Measurements from ENCODE around the gene DGCR2.
"Not testable (repeated sequence)": the region's sequence is repeated elsewhere in the genome, so short reads cannot be mapped to it uniquely, and the experiment has no call there.

Gene DGCR2

GRCh38 chr22:19022755-19023154 is 99.5 kb downstream of the DGCR2 start:
- no peak for DNase-seq

- no peak for DNase-seq
Observed at GRCh38 chr22:19019679-19020032, 102.6 kb downstream of the DGCR2 start.

GRCh38 chr22:19019029-19019678 is 103.1 kb downstream of the DGCR2 start:
- no peak for DNase-seq

GRCh38 chr22:19018256-19018655 is 104.0 kb downstream of the DGCR2 start:
- no peak for DNase-seq

- DNase-seq, result no peak
Observed at GRCh38 chr22:19016081-19016766, 106.0 kb downstream of the DGCR2 start.

DNA sequence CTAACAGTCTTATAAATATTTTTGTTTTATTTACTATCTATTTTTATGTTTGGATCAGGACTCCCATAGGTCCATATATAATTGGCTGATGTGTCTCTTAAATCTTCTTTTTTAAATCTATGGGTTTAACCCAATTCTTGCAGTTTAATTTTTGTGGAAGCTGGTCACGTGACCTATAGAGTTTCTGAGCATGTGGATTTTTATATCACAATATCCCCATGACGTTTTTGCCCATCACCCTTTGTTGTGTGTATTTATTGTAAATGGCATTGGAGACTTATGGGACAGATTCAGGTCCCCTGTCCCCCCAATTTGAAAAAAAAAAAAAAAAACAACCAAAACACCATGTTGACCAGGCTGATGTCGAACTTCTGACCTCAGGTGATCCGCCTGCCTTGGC is 107.3 kb downstream of the DGCR2 start:
- DNase-seq, result no peak

DNA sequence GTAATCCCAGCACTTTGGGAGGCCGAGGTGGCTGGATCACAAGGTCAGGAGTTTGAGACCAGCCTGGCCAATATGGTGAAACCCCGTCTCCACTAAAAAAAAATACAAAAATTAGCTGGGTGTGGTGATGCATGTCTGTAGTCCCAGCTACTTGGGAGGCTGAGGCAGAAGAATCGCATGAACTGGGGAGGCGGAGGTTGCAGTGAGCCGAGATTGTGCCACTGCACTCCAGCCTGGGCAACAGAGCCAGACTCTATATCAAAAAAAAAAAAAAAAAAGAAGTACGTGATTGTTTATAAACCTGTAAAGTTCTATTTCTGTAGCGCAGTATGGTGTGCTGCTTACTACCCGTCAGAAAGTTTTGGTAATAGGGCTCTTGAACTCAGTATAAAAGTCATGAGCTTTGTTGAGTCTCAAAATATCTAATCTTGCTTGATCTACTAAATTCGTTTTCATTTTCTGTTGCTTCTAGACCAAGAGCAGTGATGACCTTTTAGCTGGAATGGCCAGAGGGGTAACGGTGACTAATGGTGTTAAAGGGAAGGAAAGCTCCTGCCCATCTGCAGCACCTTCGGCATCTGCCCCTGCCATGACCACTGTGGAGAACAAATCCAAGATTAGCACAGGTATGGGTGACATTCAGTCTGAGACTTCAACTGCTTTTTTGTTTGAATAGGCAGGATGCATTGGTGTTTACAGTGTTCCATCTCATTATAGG is 108.2 kb downstream of the DGCR2 start:
- not testable (repeated sequence) for DNase-seq

DNA sequence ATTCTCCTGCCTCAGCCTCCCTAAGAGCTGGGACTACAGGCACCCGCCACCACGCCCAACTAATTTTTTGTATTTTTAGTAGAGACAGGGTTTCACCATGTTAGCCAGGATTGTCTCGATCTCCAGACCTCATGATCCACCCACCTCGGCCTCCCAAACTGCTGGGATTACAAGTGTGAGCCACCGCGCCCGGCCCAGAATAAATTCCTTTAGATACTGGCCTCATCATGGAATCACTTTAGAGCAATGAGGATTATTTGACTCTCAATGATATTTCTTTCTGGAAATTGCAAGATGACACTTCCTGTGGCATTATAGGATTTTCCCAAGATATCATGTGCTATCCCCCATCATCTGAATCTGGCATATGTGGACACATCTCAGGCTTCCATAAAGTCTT is 108.8 kb downstream of the DGCR2 start:
- DNase-seq, result not testable (repeated sequence)

- DNase-seq, result no peak
Observed at GRCh38 chr22:19012308-19012986, 109.8 kb downstream of the DGCR2 start.

DNA sequence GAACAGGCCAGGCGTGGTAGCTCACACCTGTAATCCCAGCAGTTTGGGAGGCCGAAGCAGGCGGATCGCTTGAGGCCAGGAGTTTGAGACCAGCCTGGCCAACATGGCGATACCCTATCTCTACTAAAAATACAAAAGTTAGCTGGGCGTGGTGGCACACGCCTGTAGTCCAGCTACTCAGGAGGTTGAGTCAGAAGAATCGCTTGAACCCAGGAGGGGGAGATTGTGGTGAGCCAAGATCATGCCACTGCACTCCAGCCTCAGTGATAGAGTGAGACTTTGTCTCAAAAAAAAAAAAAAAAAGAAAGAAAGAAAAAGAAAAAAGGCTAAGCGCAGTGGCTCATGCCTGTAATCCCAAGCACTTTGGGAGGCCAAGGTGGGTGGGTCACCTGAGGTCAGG is 110.6 kb downstream of the DGCR2 start:
- DNase-seq, result not testable (repeated sequence)

- no peak for DNase-seq
Observed at GRCh38 chr22:19011075-19011474, 111.1 kb downstream of the DGCR2 start.

DNA sequence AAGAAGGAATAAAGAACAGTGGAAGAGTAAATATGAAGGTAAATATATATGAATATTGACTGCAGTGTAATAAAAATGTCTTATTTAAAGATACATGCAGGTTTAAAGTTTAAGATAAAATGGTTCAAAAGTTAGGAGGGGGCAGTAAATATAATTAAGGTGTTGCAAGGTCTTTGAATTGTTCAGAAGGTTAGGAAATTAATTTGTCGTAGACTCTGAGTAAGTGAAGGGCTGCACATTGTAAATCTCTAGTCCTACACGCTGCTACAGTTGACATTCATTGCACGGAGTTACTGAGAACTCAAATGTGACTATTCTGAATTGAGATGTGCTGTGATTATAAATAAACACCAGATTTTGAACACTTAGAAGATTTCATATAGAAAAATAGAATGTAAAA is 116.3 kb downstream of the DGCR2 start:
- no peak for DNase-seq

DNA sequence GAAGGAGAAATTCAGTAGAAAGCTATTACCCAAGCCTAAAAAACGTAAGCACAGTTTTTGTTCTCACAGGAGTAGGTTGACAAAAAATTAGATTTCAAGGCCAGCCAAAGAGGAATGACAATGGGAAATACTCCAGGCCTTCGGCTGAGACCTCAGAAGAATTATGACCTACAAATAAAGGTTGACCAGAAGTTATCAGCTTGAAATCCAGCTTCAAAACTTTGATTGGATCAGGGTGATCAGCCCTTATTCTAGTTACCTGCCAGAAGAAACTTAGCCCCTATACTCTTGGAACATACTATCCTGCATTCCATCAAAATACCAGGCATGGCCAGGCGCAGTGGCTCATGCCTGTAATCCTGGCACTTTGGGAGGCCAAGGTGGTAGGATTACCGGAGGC is 117.7 kb downstream of the DGCR2 start:
- DNase-seq, result no peak

DNA sequence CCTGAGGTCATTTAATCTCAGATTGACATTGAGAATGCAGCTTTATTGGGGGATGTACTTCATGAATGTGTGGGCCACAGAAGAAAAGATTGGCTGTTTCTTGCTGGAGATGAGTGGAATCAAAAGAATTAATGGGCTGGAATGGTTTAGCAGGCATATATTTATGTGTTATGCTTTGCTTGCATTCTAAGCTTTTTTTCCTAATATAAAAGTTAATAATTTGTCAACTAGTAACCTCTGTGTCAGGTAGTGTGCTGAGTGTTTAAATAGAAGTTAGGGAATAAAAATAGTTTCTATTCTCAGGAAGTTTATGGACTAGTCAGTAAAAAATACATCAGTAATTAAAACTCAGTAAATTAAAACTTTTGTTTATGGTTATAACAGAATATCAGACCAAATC is 118.7 kb downstream of the DGCR2 start:
- DNase-seq, result no peak

- no peak for DNase-seq
Observed at GRCh38 chr22:19002684-19003038, 119.6 kb downstream of the DGCR2 start.

- DNase-seq, result no peak
Observed at GRCh38 chr22:19001204-19001603, 121.0 kb downstream of the DGCR2 start.

DNA sequence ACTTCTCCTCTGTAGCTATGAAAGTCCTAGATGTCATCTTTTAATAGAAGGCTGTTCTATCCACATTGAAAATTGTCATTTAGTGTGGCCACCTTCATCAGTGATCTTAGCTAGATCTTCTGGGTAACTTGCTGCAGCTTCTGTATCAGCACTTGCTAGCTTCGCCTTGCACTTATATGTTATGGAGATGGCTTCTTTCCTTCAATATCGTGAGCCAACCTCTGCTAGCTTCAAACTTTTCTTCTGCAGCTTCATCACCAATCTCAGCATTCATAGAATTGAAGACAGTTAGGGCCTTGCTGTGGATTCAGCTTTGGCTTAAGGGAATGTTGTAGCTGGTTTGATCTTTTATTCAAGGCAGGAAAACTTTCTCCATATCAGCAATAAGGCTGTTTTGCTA is 122.1 kb downstream of the DGCR2 start:
- DNase-seq, result not testable (repeated sequence)

DNA sequence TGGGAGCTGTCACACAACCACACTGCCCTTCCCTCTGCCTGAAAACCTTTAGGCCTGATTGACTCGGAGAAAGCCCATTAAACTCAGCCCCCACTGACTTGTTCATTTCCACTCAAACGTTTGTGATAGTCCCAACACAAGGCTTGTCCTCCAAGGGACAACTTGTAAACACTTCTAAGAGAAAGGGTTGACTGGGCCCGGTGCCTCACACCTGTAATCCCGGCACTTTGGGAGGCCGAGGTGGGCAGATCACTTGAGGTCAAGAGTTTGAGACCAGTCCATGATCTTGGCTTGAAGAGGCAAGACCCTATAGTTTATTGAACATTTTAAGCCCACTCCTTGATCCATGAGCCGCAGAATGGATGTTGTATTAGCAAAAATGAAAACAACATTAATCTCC is 122.8 kb downstream of the DGCR2 start:
- no peak for DNase-seq

GRCh38 chr22:18999008-18999407 is 123.2 kb downstream of the DGCR2 start:
- DNase-seq, result no peak

GRCh38 chr22:18997925-18998315 is 124.3 kb downstream of the DGCR2 start:
- no peak for DNase-seq

DNA sequence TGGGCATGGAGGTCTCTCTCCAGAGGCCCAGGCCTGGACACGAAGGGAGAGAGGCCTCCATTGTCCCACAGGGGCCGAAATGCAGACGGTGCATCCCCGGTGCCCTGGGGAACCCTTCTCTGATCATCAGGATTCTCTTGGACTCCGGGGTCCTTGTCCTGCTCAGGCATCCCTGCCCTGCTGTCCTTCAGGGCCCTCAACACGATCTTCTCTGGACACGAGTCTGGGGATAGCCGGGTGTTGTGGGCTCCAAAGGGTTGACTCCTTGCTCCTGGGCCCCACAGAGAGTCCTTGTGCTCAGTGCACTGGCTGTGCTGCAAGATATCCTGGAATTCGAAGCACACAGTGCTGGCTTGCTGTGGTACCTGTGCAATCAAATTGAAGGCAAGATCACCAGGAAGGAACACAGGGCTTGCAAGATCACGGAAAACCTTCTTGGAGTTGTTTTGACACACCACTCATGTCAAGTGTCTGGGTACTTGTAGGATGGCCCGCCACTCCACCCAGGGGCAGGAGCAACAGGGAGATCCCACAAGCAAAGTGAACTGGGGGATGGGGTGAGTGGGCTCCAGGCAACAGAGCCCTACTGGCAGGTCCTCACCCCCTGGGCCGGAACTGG is 124.8 kb downstream of the DGCR2 start:
- DNase-seq, result no peak

DNA sequence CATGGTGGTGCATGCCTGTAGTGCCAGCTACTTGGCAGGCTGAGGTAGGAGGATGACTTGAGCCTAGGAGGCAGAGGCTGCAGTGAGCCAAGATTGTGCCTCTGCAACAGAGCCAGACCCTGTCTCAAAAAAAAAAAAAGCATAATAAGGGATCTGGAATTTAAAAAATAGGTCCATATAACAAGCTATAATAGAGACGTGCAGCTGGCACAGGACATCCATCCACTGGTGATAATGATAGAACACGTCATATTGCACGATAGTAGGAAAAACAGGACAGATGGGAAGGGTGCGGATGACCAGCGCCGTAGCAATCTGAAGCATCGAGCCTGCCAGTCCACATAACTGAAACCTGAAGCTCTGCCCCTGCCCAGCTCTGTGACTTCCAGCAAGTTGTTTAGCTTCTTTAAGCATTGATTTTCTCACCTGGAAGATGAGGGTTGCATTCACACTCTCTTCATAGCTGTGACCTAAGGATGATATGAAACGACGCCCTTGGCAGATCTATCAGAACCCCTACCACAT is 125.8 kb downstream of the DGCR2 start:
- DNase-seq, result no peak

DNA sequence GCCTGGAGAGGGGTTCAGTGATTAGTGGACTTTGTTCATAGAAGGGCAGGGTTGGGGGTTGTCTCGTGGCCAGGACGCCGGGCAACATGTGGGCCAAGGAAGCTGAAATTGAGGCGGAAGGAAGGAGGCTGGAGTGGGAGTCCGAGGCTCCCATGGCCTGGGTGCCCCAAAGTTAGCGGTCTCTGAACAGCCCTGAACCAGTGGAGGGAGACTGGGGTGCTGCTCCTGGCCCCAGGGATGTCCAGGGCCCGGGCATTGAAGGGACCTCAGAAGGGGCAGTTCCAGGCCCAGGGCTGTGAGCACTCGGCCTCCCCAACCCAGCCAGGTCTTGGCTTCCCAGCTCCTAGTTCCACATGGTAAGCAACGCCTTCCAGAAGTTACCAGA is 126.9 kb downstream of the DGCR2 start:
- no peak for DNase-seq

Measured in SHP77 treated with DMSO at 0.1 percent for 48 hours (cell line).